ENCODE measurements around the gene NTM. TPM values are rescaled to one million over a fixed set of nuclear protein-coding genes. Genes with fewer than 3 reads are reported as not detected.

Gene NTM
- polyA plus RNA-seq, 4 donors: 0.94 to 3.1 (median 1.4) TPM; not detected in 1

DNA sequence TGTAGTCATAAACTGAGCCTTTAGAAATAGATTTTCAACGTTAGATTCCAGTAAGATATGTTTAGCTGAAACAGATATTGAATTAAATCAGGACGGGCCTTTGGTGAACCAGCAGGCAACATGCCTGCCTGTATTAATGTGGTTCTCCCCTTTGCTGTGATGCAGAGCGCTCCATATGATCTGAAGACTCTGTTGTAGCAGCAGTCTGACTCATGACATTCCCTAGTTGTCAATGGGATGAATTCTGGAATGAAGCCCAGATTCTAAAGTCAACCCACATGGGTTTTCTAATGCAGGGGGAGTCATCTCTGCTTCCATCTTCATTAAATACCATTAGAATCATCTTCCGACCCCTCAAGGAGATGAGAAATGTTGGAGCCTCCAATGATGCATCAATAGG lies 864.5 kb downstream of the NTM start:
- DNase-seq: no peak
- WGBS, 3 donors: 71 to 84% (median 74%) methylated on average over 4 of the region's 4 CpGs
- Histone ChIP-seq H3K36me3 (ENCODE audit: control insufficient read depth in 3 of 3, insufficient read depth in 2 of 3, low read depth in 1 of 3, low read length in 3 of 3) (no peaks in the 10 kb centered on the region), H3K27me3 (ENCODE audit: control insufficient read depth in 3 of 3, insufficient read depth in 3 of 3, low read length in 3 of 3) (no peaks in the 10 kb centered on the region), H3K4me1 (ENCODE audit: control insufficient read depth in 3 of 3, insufficient read depth in 2 of 3, low read depth in 1 of 3, low read length in 2 of 3) (no peaks in the 10 kb centered on the region), H3K4me3 (ENCODE audit: low read depth in 1 of 3, low read length in 3 of 3) (no peak overlapping the region), H3K9me3 (ENCODE audit: control insufficient read depth in 2 of 2, insufficient read depth in 1 of 2, low read depth in 1 of 2, low read length in 1 of 2) (no peaks in the 10 kb centered on the region), H3K27ac (ENCODE audit: low read depth in 1 of 3, low read length in 2 of 3) (no peak overlapping the region)
- no peak for FAIRE-seq

DNA sequence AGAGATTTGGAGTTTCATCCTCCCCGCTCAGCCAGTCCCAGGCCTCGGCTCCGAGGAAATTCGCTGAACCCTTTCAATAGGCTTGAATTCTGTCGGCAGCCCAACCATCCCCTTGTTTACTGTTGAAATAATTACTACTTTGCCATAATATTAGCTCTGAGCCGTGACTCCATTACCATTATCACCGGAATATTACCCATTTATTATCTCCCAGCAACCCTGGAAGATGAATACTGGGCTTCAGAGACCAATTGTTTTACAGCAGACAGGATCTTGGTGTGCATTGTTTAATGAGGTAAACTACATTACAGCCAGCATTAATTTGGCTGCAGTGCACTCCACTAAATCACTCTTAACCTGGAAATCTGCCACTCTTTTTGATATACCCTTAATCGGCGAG lies 867.4 kb downstream of the NTM start:
- FAIRE-seq: no peak

DNA sequence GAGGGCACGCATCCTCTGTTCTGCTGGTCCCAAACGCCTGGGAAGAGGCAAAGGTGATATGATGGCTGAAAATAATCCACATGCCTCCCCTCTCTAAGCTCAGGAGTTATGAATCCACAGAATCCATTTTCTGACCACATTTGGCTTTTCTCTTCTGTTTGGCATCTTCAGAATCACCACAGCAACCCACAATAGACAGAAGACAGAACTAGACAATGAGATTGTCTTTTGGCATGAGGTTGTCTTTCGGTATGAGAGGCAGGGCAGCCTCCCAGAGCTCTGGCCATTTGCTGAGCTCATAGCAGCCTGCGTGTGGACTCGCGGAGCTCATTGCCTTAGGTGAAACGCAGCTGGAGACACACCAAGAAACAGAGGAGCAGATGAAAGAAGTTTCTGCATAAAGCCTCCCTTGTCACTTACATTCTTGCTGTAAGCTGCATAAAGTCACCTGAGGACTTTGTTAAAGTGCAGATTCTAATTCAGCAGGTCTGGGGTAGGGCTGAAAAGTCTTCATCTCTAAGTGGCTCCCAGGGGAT lies 868.0 kb downstream of the NTM start:
- Histone ChIP-seq H3K4me1 (ENCODE audit: control insufficient read depth in 3 of 3, insufficient read depth in 2 of 3, low read depth in 1 of 3, low read length in 2 of 3) (no peaks in the 10 kb centered on the region), H3K4me3 (ENCODE audit: low read depth in 1 of 3, low read length in 3 of 3) (no peak overlapping the region), H3K27ac (ENCODE audit: low read depth in 1 of 3, low read length in 2 of 3) (no peak overlapping the region), H3K36me3 (ENCODE audit: control insufficient read depth in 3 of 3, insufficient read depth in 2 of 3, low read depth in 1 of 3, low read length in 3 of 3) (no peaks in the 10 kb centered on the region), H3K9me3 (ENCODE audit: control insufficient read depth in 2 of 2, insufficient read depth in 1 of 2, low read depth in 1 of 2, low read length in 1 of 2) (no peaks in the 10 kb centered on the region), H3K27me3 (ENCODE audit: control insufficient read depth in 3 of 3, insufficient read depth in 3 of 3, low read length in 3 of 3) (no peaks in the 10 kb centered on the region)
- DNase-seq (no peak), FAIRE-seq (no peak)
- WGBS, 3 donors: 79 to 85% (median 81%) methylated on average over 7 of the region's 7 CpGs

More for the DNA sequence above, 867.4 kb downstream of the NTM start:
- Histone ChIP-seq H3K27me3 (ENCODE audit: control insufficient read depth in 3 of 3, insufficient read depth in 3 of 3, low read length in 3 of 3) (no peaks in the 10 kb centered on the region), H3K36me3 (ENCODE audit: control insufficient read depth in 3 of 3, insufficient read depth in 2 of 3, low read depth in 1 of 3, low read length in 3 of 3) (no peaks in the 10 kb centered on the region), H3K4me3 (ENCODE audit: low read depth in 1 of 3, low read length in 3 of 3) (no peak overlapping the region), H3K4me1 (ENCODE audit: control insufficient read depth in 3 of 3, insufficient read depth in 2 of 3, low read depth in 1 of 3, low read length in 2 of 3) (no peaks in the 10 kb centered on the region), H3K9me3 (ENCODE audit: control insufficient read depth in 2 of 2, insufficient read depth in 1 of 2, low read depth in 1 of 2, low read length in 1 of 2) (no peaks in the 10 kb centered on the region), H3K27ac (ENCODE audit: low read depth in 1 of 3, low read length in 2 of 3) (no peak overlapping the region)
- DNase-seq: no peak
- WGBS, 3 donors: 83 to 89% (median 86%) methylated on average over 9 of the region's 9 CpGs

DNA sequence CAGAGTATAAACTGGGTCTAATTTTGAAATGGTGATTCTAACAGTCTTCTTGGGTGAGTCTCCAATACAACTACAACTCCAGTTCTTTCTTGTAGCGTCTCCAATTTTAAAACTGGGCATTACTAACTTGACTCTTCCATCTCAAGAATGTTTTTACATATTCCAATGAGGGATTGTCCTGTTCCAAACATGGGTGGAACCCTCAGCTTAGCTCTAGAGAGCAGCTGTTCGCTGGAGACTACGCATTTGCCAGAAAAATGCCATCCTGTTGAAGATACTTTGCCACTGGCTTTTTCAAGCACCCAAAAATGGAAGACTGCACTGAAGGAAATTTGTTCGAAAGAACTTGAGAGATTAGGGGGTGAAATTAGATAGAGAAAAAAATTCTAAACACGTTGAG lies 870.0 kb downstream of the NTM start:
- FAIRE-seq (no peak), DNase-seq (no peak)
- no peaks in the 10 kb centered on the region for H3K36me3 ChIP-seq (ENCODE audit: control insufficient read depth in 3 of 3, insufficient read depth in 2 of 3, low read depth in 1 of 3, low read length in 3 of 3)
- H3K4me1 ChIP-seq (ENCODE audit: control insufficient read depth in 3 of 3, insufficient read depth in 2 of 3, low read depth in 1 of 3, low read length in 2 of 3): no peaks in the 10 kb centered on the region
- 71 to 82% (median 78%) methylated on average over 5 of the region's 5 CpGs for WGBS, 3 donors
- H3K9me3 ChIP-seq (ENCODE audit: control insufficient read depth in 2 of 2, insufficient read depth in 1 of 2, low read depth in 1 of 2, low read length in 1 of 2): no peaks in the 10 kb centered on the region
- no peak overlapping the region for H3K27ac ChIP-seq (ENCODE audit: low read depth in 1 of 3, low read length in 2 of 3)
- no peak overlapping the region for H3K4me3 ChIP-seq (ENCODE audit: low read depth in 1 of 3, low read length in 3 of 3)
- no peaks in the 10 kb centered on the region for H3K27me3 ChIP-seq (ENCODE audit: control insufficient read depth in 3 of 3, insufficient read depth in 3 of 3, low read length in 3 of 3)

DNA sequence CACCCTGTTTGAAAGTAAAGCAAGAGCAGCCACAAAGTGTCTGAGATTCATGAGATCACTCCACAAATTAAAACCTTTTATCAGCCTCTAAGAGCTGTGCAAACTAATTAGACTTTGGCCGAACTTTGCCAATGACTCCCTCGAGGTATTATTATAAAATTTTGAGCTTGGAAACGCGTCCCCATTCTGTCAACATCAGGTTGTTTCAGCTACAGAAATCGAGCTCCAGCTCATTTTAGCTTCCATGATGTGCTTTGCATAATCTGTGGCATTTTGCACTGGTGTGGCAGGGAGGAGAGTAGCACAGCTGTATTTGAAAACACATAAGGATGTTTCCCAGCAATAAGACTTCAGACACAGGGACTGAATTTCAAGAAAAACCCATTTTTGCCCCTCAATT lies 872.2 kb downstream of the NTM start:
- 18 to 63% (median 34%) methylated on average over 5 of the region's 5 CpGs for WGBS, 3 donors
- DNase-seq (no peak), FAIRE-seq (no peak)
- Histone ChIP-seq H3K36me3 (ENCODE audit: control insufficient read depth in 3 of 3, insufficient read depth in 2 of 3, low read depth in 1 of 3, low read length in 3 of 3) (no peaks in the 10 kb centered on the region), H3K27me3 (ENCODE audit: control insufficient read depth in 3 of 3, insufficient read depth in 3 of 3, low read length in 3 of 3) (no peaks in the 10 kb centered on the region), H3K27ac (ENCODE audit: low read depth in 1 of 3, low read length in 2 of 3) (no peak overlapping the region), H3K9me3 (ENCODE audit: control insufficient read depth in 2 of 2, insufficient read depth in 1 of 2, low read depth in 1 of 2, low read length in 1 of 2) (no peaks in the 10 kb centered on the region), H3K4me3 (ENCODE audit: low read depth in 1 of 3, low read length in 3 of 3) (no peak overlapping the region), H3K4me1 (ENCODE audit: control insufficient read depth in 3 of 3, insufficient read depth in 2 of 3, low read depth in 1 of 3, low read length in 2 of 3) (no peaks in the 10 kb centered on the region)

DNA sequence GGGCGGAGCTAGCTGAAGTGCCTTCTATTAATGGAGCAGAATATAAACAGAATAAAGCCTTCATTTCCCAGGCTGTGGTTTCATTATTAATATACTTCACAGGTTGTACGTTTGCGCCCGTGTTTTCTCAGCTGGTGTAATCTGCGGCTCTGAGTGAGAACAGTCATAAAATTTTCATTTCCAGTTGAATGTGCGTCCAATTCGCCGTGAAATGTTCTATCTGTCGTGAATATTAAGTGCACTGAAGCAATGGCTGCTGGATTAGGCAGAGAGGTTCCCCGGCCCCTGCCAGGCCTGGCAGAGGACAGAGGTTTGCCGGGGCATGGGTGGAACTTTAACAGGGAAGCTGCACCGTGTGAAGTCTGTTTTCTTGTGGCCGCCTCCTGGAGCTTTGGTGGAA lies 874.4 kb downstream of the NTM start:
- no peak for DNase-seq
- no peaks in the 10 kb centered on the region for H3K4me1 ChIP-seq (ENCODE audit: control insufficient read depth in 3 of 3, insufficient read depth in 2 of 3, low read depth in 1 of 3, low read length in 2 of 3)
- H3K27me3 ChIP-seq (ENCODE audit: control insufficient read depth in 3 of 3, insufficient read depth in 3 of 3, low read length in 3 of 3): no peaks in the 10 kb centered on the region
- no peak overlapping the region for H3K4me3 ChIP-seq (ENCODE audit: low read depth in 1 of 3, low read length in 3 of 3)
- no peak for FAIRE-seq
- H3K36me3 ChIP-seq (ENCODE audit: control insufficient read depth in 3 of 3, insufficient read depth in 2 of 3, low read depth in 1 of 3, low read length in 3 of 3): no peaks in the 10 kb centered on the region
- H3K9me3 ChIP-seq (ENCODE audit: control insufficient read depth in 2 of 2, insufficient read depth in 1 of 2, low read depth in 1 of 2, low read length in 1 of 2): no peaks in the 10 kb centered on the region
- 78 to 82% (median 80%) methylated on average over 13 of the region's 13 CpGs for WGBS, 3 donors
- H3K27ac ChIP-seq (ENCODE audit: low read depth in 1 of 3, low read length in 2 of 3): no peak overlapping the region

DNA sequence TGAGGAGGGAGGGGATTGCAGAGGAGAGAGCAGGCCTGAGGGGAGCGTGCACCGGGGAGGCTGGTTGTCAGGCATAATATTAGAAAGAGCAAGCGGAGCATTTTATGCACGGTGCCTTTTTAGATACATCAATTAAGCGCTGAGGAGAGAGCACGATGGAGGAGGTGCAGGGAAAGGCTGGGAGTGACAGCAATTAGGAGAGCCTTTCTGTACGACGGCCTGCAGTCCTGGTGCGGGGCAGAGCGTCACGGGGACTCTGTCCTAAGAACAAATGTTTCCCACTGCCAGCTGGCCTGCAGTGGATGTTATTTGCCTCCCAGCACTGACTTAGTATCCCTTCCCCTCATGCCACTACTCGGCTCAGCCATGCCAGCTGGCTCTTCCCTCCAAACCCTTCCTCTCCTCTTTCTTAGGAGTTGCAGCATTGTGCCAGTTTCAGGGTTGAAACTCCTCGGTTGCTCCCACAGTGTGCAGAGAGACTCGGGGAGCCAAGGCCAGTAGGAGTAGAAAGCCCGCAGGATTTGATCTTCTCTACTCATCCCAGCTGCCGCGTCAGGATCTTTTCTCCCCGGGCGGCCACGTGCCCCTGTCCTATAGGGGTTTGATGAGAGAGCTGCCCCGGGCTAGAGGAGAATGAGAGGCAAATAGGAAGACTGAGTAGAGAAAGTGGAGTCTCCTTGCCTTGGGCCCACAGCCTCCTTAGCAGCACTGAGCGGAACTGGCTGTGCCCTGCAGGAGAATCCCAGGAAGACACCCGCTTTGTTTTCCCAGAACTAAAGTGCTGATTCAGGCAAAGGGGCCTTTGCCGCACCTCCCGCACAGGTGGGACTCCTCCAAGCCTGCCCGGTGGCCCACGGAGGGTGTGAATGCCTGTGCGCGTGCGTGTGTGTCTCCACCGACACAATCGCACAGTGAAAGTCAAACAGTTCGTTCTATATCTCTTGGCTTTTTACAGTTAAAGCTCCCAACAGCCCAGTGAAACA lies 875.3 kb downstream of the NTM start:
- Histone ChIP-seq H3K27me3 (ENCODE audit: control insufficient read depth in 3 of 3, insufficient read depth in 3 of 3, low read length in 3 of 3) (no peaks in the 10 kb centered on the region), H3K4me3 (ENCODE audit: low read depth in 1 of 3, low read length in 3 of 3) (no peak overlapping the region), H3K4me1 (ENCODE audit: control insufficient read depth in 3 of 3, insufficient read depth in 2 of 3, low read depth in 1 of 3, low read length in 2 of 3) (no peaks in the 10 kb centered on the region), H3K27ac (ENCODE audit: low read depth in 1 of 3, low read length in 2 of 3) (no peak overlapping the region), H3K9me3 (ENCODE audit: control insufficient read depth in 2 of 2, insufficient read depth in 1 of 2, low read depth in 1 of 2, low read length in 1 of 2) (no peaks in the 10 kb centered on the region), H3K36me3 (ENCODE audit: control insufficient read depth in 3 of 3, insufficient read depth in 2 of 3, low read depth in 1 of 3, low read length in 3 of 3) (no peaks in the 10 kb centered on the region)
- WGBS, 3 donors: 82 to 87% (median 83%) methylated on average over 33 of the region's 33 CpGs
- no peak for FAIRE-seq
- DNase-seq: no peak

DNA sequence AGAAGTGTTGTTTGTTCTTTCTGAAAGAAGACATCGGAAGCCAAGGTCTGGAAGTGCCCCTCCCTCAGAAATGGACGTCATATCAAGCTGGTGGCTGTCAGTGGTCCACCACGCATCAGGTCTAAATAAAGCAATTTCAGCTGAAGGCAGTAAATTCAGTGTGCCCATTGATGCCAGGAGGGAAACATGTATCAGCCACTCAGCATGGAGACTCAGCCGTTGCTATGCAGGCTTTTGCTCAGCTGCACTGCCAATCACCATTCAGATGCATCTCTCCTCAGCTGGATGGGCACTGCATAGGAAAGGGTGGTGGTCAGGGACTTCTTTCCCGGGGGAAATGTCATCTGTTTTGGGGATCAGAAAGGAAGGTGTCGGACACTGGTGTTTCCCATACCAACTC lies 878.2 kb downstream of the NTM start:
- H3K4me1 ChIP-seq (ENCODE audit: control insufficient read depth in 3 of 3, insufficient read depth in 2 of 3, low read depth in 1 of 3, low read length in 2 of 3): no peaks in the 10 kb centered on the region
- no peaks in the 10 kb centered on the region for H3K27me3 ChIP-seq (ENCODE audit: control insufficient read depth in 3 of 3, insufficient read depth in 3 of 3, low read length in 3 of 3)
- H3K4me3 ChIP-seq (ENCODE audit: low read depth in 1 of 3, low read length in 3 of 3): no peak overlapping the region
- FAIRE-seq (no peak), DNase-seq (no peak)
- WGBS, 3 donors: 62 to 76% (median 69%) methylated on average over 6 of the region's 6 CpGs
- no peaks in the 10 kb centered on the region for H3K36me3 ChIP-seq (ENCODE audit: control insufficient read depth in 3 of 3, insufficient read depth in 2 of 3, low read depth in 1 of 3, low read length in 3 of 3)
- no peaks in the 10 kb centered on the region for H3K9me3 ChIP-seq (ENCODE audit: control insufficient read depth in 2 of 2, insufficient read depth in 1 of 2, low read depth in 1 of 2, low read length in 1 of 2)
- H3K27ac ChIP-seq (ENCODE audit: low read depth in 1 of 3, low read length in 2 of 3): no peak overlapping the region

Measured in small intestine (tissue), 7 donors.